ENCODE data around the gene WDR33.

- TF ChIP-seq CTCF (IDR thresholded peaks at IDR 0.05; ENCODE audit: low read depth, low read length) (no peak), EZH2phosphoT487 (IDR thresholded peaks at IDR 0.05; ENCODE audit: low read depth) (no peak)
These were observed 14.6 kb downstream of the WDR33 start for GRCh38 chr2:127796389-127796788.

All from OCI-LY3 (cell line).